H1 (cell line): Measurements from ENCODE around the gene FAM120A. TPM values are rescaled to one million over a fixed set of nuclear protein-coding genes. Genes with fewer than 3 reads are reported as not detected.

Source experiments
- NANOG ChIP-seq: IDR thresholded peaks from 2 replicates; pipeline ENCODE4 v1.6.1; 2011; ENCODE audit warnings: low read length, low read depth, mild to moderate bottlenecking, inconsistent platforms; ENCODE audit not compliant: insufficient read depth, poor library complexity, severe bottlenecking
- polyA plus RNA-seq, 7 experiments: library from polyadenylated mRNA; depleted of rRNA in 3 of 7; stranded (reverse) in 5 of 7; unstranded in 2 of 7; fragments of >200 nt in 5 of 7; fragments of 200-250 nt in 2 of 7; gene quantifications; 1 replicate in 5 of 7; 2 replicates in 1 of 7; 4 replicates in 1 of 7; pipeline versions ENCODE4 v1.2.1 to v1.2.3, GENCODE V29; 2011 to 2013; ENCODE audit warnings: missing spikeins in 2 of 7, mixed read lengths in 2 of 7
- total RNA-seq: library from RNA; stranded (reverse); fragmentation: NEBNext Ultra II Directional; extraction: Animal tissue kit (Norgen Biotek cat#: 25700); gene quantifications from 2 replicates; pipeline ENCODE4 v1.2.1, GENCODE V29; 2021

FAM120A gene
- total and polyA plus RNA-seq, 2 of the 8 experiments (the other 6 are each of a cell fraction or from before 2014, with no cell fraction given) = 24.9 to 54.7 TPM

GRCh38 chr9:93413530-93413929 lies 38.0 kb upstream of the FAM120A start (continued):
- no peak for TF ChIP-seq NANOG
